ENCODE results near the gene FGFRL1. TPM values are rescaled to one million over a fixed set of nuclear protein-coding genes. Genes with fewer than 3 reads are reported as not detected.

The FGFRL1 gene
- polyA plus RNA-seq, 1 donor (not counting 4 experiments of a cell fraction or from before 2014, with no cell fraction given) = 2.8 TPM

- Histone ChIP-seq H2AFZ (ENCODE audit: control insufficient read depth, low read length) (no peak overlapping the region), H3K4me1 (ENCODE audit: control insufficient read depth, extremely low read depth, insufficient read depth, low read length) (no peaks in the 10 kb centered on the region), H4K20me1 (ENCODE audit: control insufficient read depth, extremely low read depth, insufficient read depth, low read length) (no peaks in the 10 kb centered on the region), H3K27me3 (ENCODE audit: control insufficient read depth, extremely low read depth, insufficient read depth, low read length) (peaks cover 52% of the 10 kb centered on the region), H3K27ac (ENCODE audit: control insufficient read depth, insufficient read depth, low read length) (no peak overlapping the region), H3K36me3 (ENCODE audit: control insufficient read depth in 2 of 2, extremely low read depth in 1 of 2, insufficient read depth in 2 of 2, low read length in 2 of 2) (no peaks in the 10 kb centered on the region), H3K4me2 (ENCODE audit: control insufficient read depth, extremely low read depth, insufficient read depth, low read depth, low read length) (no peak overlapping the region), H3K9me3 (ENCODE audit: control insufficient read depth, low read depth, low read length) (no peaks in the 10 kb centered on the region), H3K9ac (ENCODE audit: control insufficient read depth, extremely low read depth, insufficient read depth, low read length) (no peak overlapping the region), H3K9me1 (ENCODE audit: control insufficient read depth, extremely low read depth, insufficient read depth, low read length) (no peaks in the 10 kb centered on the region), H3K4me3 (ENCODE audit: control insufficient read depth in 2 of 3, extremely low read depth in 1 of 3, insufficient read depth in 2 of 3, low read depth in 1 of 3, low read length in 3 of 3) (no peak overlapping the region), H3K79me2 (ENCODE audit: control insufficient read depth, insufficient read depth, low read length) (no peaks in the 10 kb centered on the region)
- TF ChIP-seq EZH2 (IDR thresholded peaks at IDR 0.05; ENCODE audit: low read length) (no peak), CTCF (optimal IDR thresholded peaks at IDR 0.05 in 1 of 3, IDR thresholded peaks at IDR 0.05 in 1 of 3, conservative IDR thresholded peaks at IDR 0.05 in 1 of 3; ENCODE audit: extremely low read depth in 1 of 3, insufficient read depth in 2 of 3, low read length in 3 of 3) (no peak)
- dilution Hi-C loops (cut with MboI; ENCODE audit: extremely low pct_ligation_motif_present, low sequenced_read_pairs) = no loop called here
- no peak for DNase-seq (ENCODE audit: low read depth, low spot score)
- FAIRE-seq = no peak
Measured at GRCh38 chr4:1061056-1061700, 49.8 kb downstream of the FGFRL1 start.

- no peaks in the 10 kb centered on the region for H4K20me1 ChIP-seq (ENCODE audit: control insufficient read depth, extremely low read depth, insufficient read depth, low read length)
- dilution Hi-C loops (cut with MboI; ENCODE audit: extremely low pct_ligation_motif_present, low sequenced_read_pairs) = no loop called here
- no peaks in the 10 kb centered on the region for H3K9me1 ChIP-seq (ENCODE audit: control insufficient read depth, extremely low read depth, insufficient read depth, low read length)
- peaks cover 46% of the 10 kb centered on the region for H3K27me3 ChIP-seq (ENCODE audit: control insufficient read depth, extremely low read depth, insufficient read depth, low read length)
- H3K9me3 ChIP-seq (ENCODE audit: control insufficient read depth, low read depth, low read length) = no peaks in the 10 kb centered on the region
- no peak overlapping the region for H3K4me2 ChIP-seq (ENCODE audit: control insufficient read depth, extremely low read depth, insufficient read depth, low read depth, low read length)
- TF ChIP-seq EZH2 (IDR thresholded peaks at IDR 0.05; ENCODE audit: low read length) (no peak), CTCF (optimal IDR thresholded peaks at IDR 0.05 in 1 of 3, IDR thresholded peaks at IDR 0.05 in 1 of 3, conservative IDR thresholded peaks at IDR 0.05 in 1 of 3; ENCODE audit: extremely low read depth in 1 of 3, insufficient read depth in 2 of 3, low read length in 3 of 3) (no peak)
- no peak for FAIRE-seq
- no peak for DNase-seq (ENCODE audit: low read depth, low spot score)
- no peak overlapping the region for H2AFZ ChIP-seq (ENCODE audit: control insufficient read depth, low read length)
- H3K9ac ChIP-seq (ENCODE audit: control insufficient read depth, extremely low read depth, insufficient read depth, low read length) = no peak overlapping the region
- H3K79me2 ChIP-seq (ENCODE audit: control insufficient read depth, insufficient read depth, low read length) = no peaks in the 10 kb centered on the region
- no peaks in the 10 kb centered on the region for H3K4me1 ChIP-seq (ENCODE audit: control insufficient read depth, extremely low read depth, insufficient read depth, low read length)
- H3K4me3 ChIP-seq (ENCODE audit: control insufficient read depth in 2 of 3, extremely low read depth in 1 of 3, insufficient read depth in 2 of 3, low read depth in 1 of 3, low read length in 3 of 3) = no peak overlapping the region
- no peak overlapping the region for H3K27ac ChIP-seq (ENCODE audit: control insufficient read depth, insufficient read depth, low read length)
- H3K36me3 ChIP-seq (ENCODE audit: control insufficient read depth in 2 of 2, extremely low read depth in 1 of 2, insufficient read depth in 2 of 2, low read length in 2 of 2) = no peaks in the 10 kb centered on the region
Measured at GRCh38 chr4:1061760-1062159, 50.3 kb downstream of the FGFRL1 start.

All from keratinocyte (primary cell).